Mesothelial cell of epicardium (in vitro differentiated cells): Measurements from ENCODE around the gene PEX10. TPM values are rescaled to one million over a fixed set of nuclear protein-coding genes. Genes with fewer than 3 reads are reported as not detected.

ENCODE experiments used
- DNase-seq, 2 experiments: peaks; one replicate each; pipeline ENCODE4 v3.0.0; 2021; ENCODE audit warnings: low spot score in 2 of 2; ENCODE audit not compliant: unreplicated experiment in 2 of 2
- H3K27ac Mint-ChIP-seq: 2 replicates; pipeline ENCODE4 v1.8.0; 2021; ENCODE audit warnings: mixed read lengths
- H3K27me3 Mint-ChIP-seq: 2 replicates; pipeline ENCODE4 v1.8.0; 2021; ENCODE audit warnings: low read depth, mixed read lengths
- H3K36me3 Mint-ChIP-seq: 2 replicates; pipeline ENCODE4 v1.8.0; 2021; ENCODE audit warnings: mixed read lengths
- H3K4me1 Mint-ChIP-seq: 2 replicates; pipeline ENCODE4 v1.8.0; 2021; ENCODE audit warnings: mixed read lengths
- H3K4me3 Mint-ChIP-seq: 2 replicates; pipeline ENCODE4 v1.8.0; 2021; ENCODE audit warnings: mild to moderate bottlenecking, moderate library complexity, mixed read lengths
- H3K9me3 Mint-ChIP-seq: 2 replicates; pipeline ENCODE4 v1.8.0; 2021; ENCODE audit warnings: mixed read lengths
- total RNA-seq: library from RNA; stranded (reverse); gene quantifications from 3 replicates; pipeline ENCODE4 v1.2.1, GENCODE V29; 2021
- TF ChIP-seq, protein P1 (sequence below): fragments of 200-600 bp; sonication (generic); IDR thresholded peaks from one replicate; pipeline ENCODE4 v1.5.0; 2021; ENCODE audit warnings: antibody characterized with exemption; ENCODE audit not compliant: unreplicated experiment

PEX10 gene
- total RNA-seq, 1 donor from 2014 or later: 25.8 TPM

GRCh38 chr1:2433196-2433595, 20.8 kb upstream of the PEX10 start:
- TF ChIP-seq, protein P1, sequence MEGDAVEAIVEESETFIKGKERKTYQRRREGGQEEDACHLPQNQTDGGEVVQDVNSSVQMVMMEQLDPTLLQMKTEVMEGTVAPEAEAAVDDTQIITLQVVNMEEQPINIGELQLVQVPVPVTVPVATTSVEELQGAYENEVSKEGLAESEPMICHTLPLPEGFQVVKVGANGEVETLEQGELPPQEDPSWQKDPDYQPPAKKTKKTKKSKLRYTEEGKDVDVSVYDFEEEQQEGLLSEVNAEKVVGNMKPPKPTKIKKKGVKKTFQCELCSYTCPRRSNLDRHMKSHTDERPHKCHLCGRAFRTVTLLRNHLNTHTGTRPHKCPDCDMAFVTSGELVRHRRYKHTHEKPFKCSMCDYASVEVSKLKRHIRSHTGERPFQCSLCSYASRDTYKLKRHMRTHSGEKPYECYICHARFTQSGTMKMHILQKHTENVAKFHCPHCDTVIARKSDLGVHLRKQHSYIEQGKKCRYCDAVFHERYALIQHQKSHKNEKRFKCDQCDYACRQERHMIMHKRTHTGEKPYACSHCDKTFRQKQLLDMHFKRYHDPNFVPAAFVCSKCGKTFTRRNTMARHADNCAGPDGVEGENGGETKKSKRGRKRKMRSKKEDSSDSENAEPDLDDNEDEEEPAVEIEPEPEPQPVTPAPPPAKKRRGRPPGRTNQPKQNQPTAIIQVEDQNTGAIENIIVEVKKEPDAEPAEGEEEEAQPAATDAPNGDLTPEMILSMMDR: no peak
- Mint-ChIP-seq H3K4me3 (no peak overlapping the region), H3K36me3 (no peaks in the 10 kb centered on the region), H3K27ac (no peak overlapping the region), H3K4me1 (peaks cover 6% of the 10 kb centered on the region), H3K27me3 (peaks cover 39% of the 10 kb centered on the region), H3K9me3 (no peaks in the 10 kb centered on the region)
- no peak for DNase-seq

DNA sequence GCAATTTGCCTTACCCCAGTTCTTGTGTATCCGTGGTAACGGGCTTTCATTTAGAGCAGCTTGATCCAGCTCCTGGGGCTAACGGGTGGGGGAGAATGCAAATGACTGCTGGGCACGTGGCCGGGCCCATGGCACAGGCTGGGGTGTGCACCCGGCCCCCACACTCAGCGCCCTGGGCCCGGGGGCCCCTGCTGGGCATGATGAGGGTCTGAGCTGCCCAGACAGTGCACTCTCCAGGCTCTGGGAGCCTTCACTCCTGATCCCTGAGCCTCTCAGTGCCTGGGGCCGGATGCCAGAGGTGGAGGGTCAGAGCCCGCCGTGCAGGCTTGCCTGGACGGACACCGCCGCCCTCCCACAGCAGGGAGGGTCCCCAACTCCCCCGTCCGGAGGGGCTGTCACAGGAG, 20.1 kb upstream of the PEX10 start:
- Mint-ChIP-seq H3K4me1 (peaks cover 6% of the 10 kb centered on the region), H3K27me3 (peaks cover 33% of the 10 kb centered on the region), H3K27ac (no peak overlapping the region), H3K4me3 (no peak overlapping the region), H3K36me3 (no peaks in the 10 kb centered on the region), H3K9me3 (no peaks in the 10 kb centered on the region)
- DNase-seq: no peak
- TF ChIP-seq, protein P1: no peak

- H3K4me1 Mint-ChIP-seq: peaks cover 6% of the 10 kb centered on the region
- DNase-seq: no peak
- TF ChIP-seq, protein P1: no peak
- H3K36me3 Mint-ChIP-seq: no peaks in the 10 kb centered on the region
- H3K27me3 Mint-ChIP-seq: peaks cover 27% of the 10 kb centered on the region
- H3K27ac Mint-ChIP-seq: no peak overlapping the region
- no peaks in the 10 kb centered on the region for H3K9me3 Mint-ChIP-seq
- H3K4me3 Mint-ChIP-seq: no peak overlapping the region
Observed at GRCh38 chr1:2431518-2431917, 19.2 kb upstream of the PEX10 start.

DNA sequence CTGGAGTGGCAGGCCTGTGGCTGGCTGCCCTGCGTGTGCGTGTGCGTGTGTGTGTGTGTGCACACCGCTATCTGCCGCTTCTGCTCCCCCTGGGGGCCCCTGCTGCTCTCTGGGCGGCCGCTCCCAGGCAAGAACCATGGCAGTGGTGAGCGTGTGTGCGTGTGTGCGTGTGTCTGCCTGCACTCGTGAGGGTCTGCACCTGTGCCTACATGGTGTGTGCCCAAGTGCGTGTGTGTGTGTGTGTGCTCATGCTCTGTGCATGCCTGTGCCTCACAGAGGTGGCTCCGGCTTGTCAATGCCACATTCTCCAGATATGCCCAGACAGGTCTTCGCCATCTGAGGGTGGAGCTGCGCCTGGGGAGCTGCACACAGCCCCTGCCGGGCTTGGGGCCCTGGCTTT, 18.7 kb upstream of the PEX10 start:
- TF ChIP-seq, protein P1: no peak
- no peak overlapping the region for H3K4me3 Mint-ChIP-seq
- no peaks in the 10 kb centered on the region for H3K36me3 Mint-ChIP-seq
- H3K4me1 Mint-ChIP-seq: peaks cover 6% of the 10 kb centered on the region
- peaks cover 27% of the 10 kb centered on the region for H3K27me3 Mint-ChIP-seq
- H3K9me3 Mint-ChIP-seq: no peaks in the 10 kb centered on the region
- no peak for DNase-seq
- no peak overlapping the region for H3K27ac Mint-ChIP-seq

- TF ChIP-seq, protein P1: no peak
- H3K27ac Mint-ChIP-seq: no peak overlapping the region
- no peaks in the 10 kb centered on the region for H3K36me3 Mint-ChIP-seq
- H3K4me1 Mint-ChIP-seq: peaks cover 6% of the 10 kb centered on the region
- peaks cover 29% of the 10 kb centered on the region for H3K27me3 Mint-ChIP-seq
- H3K9me3 Mint-ChIP-seq: no peaks in the 10 kb centered on the region
- DNase-seq: no peak
- no peak overlapping the region for H3K4me3 Mint-ChIP-seq
Observed at GRCh38 chr1:2430592-2430973, 18.2 kb upstream of the PEX10 start.
